GM21423 (cell line): ENCODE data around the gene LASP1NB.
"Not testable (repeated sequence)": the region's sequence is repeated elsewhere in the genome, so short reads cannot be mapped to it uniquely, and the experiment has no call there.

Experiments used
- ATAC-seq: cut with Tn5 transposase; IDR thresholded peaks from one replicate; pipeline ENCODE4 v1.9.1; 2021; ENCODE audit warnings: mild to moderate bottlenecking, moderate library complexity; ENCODE audit not compliant: unreplicated experiment

The LASP1NB gene

DNA sequence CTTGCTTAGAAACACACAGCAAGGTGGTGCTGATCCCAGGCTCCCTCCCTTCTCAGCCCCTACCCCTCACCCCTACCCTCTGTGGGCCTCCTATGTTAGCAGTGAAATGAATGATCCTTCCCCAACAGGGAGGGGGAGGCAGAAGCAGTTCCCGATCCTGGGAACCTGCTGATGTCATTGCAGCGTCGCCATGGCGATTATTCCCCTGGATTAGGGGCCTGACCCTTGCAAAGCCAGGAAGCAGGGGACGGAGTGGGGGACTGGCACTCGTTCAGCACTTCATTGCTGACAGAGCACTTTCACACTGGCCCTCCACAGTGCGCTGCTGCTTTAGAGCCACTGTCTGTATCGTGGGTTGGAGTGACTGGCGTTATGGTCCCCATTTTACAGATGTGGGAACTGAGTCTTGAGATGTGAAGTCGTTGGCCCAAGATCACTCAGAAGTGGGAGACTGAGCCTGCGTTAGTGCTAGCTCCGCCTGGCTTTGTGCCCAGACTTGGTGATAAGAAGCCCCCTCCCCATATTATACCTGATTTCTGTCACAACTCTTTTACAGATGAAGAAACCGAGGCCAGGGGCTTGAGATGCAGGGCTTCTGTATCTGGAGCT, 29.0 kb upstream of the LASP1NB start:
- no peak for ATAC-seq

DNA sequence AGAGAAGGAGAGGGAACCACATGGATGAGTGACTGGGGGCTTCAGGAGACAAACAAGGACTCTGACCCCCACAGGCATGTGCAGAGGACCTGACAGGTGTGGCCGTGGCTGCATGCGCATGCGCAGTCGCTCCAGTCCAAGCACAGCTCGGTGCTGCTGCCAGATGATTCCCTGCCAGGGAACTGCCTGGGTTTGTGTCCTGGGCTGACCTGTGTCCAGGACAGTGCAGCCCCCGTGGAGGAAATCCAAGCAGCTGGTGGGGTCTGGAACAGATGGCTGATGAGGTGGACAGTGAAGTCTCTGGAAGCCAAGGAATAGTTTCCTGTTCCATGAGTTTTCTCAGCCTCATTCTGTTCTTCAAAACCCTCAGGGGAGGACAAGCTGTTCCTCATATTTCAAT, 28.2 kb upstream of the LASP1NB start:
- no peak for ATAC-seq

DNA sequence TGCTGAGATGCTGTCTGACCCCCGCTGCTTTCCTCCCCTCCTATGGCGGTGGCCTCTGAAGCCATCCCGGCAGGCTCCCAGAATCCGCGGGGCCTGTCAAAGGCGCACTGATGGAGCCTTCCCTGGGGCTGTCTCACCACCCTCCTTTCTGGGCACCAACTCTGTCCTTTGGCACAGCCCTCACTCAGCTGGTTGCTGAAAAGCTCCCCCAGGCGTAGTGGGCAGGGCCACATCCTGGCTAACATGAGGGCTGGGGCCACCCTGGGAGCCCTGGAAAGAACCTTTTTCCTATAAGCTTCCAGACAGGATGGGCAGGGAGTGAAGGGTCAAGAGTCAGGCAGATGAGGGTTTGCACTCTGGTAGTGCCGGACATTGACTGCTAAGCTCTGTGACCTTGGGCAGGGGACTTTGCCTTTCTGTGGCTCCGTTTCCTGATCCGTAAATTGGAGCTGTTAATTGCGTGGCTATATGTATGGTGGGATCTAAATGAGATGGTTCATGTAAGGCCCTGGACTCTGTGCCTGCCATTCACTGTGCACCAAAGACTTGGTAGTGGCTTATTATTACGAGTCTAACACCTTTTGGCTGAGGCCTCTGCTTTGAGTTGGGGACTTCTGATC, 27.6 kb upstream of the LASP1NB start:
- peak; percentile 7 for ATAC-seq

DNA sequence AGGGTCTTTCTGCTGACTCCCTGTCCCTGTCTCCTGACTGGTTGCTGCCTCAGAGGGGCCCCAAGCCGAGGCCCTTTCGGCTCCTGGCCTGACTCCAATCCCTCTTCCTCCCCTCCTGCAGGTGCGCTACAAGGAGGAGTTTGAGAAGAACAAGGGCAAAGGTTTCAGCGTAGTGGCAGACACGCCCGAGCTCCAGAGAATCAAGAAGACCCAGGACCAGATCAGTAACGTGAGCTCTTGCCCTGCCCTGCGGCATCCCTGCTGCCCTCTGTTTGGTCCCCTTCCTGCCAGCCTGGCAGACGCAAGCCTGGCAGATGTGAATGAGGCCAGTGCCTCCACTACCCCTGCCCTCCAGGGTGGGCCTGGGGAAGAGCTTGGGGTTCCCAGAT, 27.1 kb upstream of the LASP1NB start:
- peak; percentile 31 for ATAC-seq

DNA sequence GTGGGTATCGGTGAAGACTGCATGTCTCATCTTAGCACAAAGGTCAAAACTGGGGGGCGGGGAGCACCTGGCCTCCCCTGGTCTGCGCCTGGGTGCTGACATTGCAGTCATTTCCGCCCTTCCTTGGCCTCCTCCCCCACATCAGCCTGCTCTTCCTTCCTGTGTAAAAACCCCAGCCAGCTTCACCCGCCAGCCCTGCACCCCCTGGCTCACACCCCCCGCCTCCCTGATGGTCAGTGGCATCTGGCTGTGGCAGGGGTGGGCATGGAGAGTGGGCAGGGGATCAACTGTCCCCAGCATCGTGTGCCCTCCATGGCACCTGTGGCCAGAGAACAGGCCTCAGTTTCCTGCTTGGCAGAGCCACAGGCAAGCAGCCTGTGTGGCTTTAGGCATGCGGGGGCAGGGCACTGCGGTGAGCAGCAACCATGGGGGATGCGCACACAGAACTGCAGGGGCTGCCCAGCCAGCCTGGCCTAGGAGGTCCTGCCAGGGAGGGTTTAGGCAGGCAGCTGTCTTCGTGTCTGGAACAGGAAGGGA, 26.5 kb upstream of the LASP1NB start:
- peak; percentile 79 for ATAC-seq

DNA sequence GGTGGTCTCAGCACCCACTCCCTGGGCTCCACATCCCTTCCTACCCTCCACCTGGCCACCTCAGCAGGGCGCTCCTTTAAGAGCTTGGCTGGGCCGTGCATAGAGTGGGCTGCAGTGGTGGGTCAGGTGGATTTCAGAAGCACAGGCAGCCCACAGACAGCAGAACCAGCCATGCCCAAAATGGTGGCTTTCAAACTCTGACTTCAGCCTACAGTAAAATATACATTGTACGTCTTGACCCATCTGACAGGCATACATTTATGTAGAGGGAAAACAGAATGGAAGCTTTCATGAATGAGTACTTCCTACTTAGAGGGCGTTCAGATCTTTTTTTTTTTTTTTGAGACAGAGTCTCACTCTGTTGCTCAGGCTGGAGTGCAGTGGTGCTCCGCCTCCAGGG, 26.0 kb upstream of the LASP1NB start:
- no peak for ATAC-seq

DNA sequence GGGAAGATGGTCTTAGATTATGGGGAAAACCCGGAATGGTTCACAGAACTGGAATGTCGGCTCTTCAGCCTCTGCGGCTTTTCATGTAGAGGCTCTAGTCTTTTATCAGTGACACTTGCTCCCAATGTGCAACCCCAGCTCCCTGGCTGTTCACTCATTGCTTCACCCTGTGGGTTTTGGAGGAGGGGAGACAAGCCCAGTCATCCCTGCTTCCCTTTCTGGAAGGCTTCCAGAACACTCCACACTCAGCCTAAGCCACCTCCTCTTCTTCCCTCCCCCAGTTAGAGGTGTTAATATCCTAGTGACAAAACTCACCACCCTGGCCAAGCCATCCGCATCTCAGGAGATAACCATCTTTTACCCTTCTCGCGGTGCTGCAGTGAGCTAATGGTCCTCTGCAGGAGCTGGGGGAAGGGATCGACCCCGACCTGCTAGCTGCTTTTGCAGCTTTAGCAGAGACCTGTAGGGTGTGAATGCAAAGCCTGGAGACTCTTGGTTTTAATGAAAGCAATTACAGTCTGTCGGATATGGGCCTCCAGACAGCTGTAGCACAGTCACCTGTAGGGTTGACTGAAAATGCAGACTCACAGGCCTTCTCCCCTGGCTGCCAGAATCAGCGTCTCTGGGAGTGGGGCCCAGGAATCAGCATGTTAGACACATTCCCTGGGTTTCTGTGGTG, 24.3 kb upstream of the LASP1NB start:
- ATAC-seq, result no peak

DNA sequence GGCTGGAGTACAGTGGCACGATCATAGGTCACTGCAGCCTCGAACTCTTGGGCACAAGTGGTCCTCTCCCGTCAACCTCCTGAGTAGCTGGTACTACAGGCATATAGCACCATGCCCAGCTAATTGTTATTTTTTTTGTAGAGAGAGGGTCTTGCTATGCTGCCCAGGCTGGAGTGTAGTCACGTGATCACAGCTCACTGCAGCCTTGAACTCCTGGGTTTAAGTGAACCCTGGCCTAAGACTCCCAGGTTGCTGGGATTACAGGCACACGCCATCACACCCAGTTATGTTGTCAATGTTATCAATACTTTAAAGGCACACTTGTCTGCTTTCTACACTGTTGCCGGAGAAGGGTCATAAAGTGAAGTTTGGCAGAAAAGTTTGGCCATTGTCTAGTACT, 22.0 kb upstream of the LASP1NB start:
- ATAC-seq, result no peak

DNA sequence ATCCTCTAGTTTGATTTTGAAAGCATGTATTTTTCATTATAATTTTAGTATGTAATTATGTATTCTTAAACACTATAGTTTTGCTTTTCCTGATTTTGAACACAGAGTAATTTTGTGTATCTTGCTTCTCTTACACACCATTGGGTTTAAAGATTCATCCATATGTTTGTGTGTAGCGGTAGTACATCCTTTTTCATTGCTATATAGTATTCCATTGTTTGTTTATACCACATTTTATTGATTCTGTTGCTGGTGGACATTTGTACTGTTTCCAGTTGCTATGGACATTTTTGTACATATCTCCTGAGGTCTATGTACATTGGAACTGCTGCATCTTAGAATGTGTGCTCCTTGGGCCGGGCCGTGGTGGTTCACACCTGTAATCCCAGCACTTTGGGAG, 20.5 kb upstream of the LASP1NB start:
- no peak for ATAC-seq

DNA sequence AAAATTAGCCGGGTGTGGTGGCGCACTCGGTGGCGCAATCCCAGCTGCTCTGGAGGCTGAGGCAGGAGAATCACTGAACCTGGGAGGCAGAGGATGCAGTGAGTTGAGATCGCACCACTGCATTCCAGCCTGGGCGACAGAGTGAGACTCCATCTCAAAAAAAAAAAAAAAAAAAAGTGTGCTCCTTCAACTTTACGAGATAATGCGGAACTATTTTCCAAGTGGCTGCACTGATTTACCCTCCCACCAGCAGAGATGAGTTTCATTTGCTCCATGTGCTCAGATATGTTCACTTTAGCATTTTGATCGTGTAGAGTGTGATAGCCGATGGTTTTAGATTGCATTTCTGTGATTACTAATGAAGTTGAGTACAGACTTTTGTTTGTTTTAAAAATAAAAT, 20.0 kb upstream of the LASP1NB start:
- ATAC-seq, result no peak

DNA sequence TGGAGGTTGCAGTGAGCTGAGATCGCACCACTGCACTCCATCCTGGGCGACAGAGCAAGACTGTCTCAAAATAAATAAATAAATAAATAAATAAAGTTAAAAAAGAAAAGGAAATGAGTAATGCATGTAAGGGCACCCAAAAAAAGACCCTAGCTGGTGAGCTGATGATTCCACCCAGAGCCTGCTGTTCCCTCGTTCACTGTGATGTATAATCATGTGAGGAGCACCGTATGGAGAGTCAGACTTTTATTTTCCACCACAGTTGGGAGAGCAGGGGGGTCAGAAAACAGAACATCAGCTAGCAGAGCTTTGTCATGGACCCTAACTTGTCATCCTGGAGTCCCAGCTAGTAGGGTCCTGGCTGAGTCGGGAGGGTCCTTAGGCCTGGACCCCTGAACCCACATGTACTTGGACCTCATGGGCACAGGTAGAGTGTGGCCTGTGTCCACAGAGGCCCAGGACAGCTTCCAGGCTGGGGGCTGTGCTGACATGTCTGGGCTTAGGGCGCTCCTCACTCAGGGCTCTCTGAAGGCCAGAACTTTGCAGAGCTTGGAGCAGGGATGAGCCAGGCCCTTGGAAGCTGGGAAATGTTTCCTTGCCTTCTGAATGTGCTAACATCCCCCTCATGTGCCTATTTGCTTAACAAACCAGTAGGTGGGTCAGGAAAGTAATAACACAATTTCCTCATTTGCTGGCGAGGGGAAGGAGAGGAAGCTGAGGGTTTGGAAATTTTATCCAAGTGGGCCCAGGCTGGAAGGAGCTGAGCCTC, 18.8 kb upstream of the LASP1NB start:
- ATAC-seq, result no peak

DNA sequence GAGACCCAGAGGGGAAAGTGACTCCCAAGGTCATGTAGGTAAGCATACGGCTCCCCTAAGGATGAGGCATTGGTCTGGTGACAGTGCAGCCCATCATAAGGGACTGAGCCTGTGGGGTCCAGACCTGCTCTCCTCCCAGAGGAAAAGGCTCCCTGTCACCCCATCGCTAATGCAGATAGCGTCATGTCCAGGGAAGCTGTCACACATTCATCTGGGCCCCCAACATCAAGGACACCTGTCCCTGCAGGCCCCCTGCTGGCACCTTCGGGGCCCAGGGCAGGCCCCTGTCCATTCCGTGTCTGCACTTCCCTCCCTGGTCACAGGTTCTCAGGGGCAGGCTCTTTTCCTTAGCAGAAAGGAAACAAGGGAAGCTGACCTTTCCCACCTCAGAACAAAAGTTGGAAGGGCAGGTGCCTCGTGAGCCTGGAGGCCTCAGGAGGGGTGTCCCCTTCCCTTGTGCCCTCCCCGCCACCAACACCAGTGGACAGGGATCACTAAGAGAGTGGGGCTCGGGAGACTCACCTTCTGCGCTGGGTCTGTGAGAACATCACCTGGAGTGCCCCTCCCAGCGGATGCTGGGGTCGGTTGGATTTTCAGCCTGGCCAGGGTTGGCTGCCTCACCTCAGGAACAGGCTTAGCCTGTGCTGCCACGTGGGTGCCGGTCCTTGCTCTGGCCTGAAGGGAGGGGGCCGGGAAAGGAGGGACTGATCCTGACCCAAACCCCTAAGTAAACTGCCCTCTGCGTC, 17.3 kb upstream of the LASP1NB start:
- ATAC-seq, result no peak

DNA sequence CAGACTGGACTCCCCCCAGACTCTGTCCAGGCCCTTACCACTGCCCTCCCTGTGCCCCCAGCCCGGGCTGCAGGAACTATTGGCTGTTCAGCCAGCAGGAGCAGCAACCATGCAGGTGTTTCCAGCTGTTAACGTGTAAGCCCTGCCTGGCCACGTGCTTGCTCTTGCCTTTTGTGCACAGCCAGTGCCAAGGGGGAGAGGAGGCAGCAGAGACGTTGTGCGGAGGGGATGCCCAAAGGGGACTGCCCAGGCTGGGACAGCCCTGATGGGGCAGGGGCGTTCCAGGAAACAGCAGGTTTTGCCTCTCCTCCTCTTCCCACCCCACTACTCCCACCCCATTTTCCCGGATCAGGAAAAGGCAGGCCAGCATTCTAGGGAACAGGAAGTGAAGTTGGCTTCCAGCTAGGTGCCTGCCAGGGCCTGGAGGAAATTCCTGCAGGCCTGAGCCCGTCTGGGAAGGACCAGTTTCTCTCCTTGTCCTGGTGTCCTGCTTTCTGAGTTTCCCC, 16.7 kb upstream of the LASP1NB start:
- ATAC-seq, result no peak

DNA sequence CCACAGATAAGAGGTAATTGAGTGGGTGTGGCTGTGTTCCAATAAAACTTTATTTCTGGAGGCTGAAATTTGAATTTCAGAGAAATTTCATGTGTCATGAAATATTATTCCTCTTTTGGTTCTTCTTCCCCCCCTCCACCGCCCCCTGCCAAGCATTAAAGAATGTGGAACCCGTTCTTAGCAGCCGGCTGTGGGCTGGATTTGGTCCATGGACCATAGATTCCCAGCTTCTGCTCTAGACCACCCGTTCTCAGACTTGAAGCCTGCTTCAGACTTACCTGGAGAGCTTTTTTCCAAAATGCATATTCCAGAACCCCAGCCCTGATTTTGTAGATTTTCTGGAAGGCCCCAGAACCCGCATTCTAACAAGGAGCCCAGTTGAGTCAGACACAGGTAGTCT, 15.1 kb upstream of the LASP1NB start:
- ATAC-seq, result no peak

DNA sequence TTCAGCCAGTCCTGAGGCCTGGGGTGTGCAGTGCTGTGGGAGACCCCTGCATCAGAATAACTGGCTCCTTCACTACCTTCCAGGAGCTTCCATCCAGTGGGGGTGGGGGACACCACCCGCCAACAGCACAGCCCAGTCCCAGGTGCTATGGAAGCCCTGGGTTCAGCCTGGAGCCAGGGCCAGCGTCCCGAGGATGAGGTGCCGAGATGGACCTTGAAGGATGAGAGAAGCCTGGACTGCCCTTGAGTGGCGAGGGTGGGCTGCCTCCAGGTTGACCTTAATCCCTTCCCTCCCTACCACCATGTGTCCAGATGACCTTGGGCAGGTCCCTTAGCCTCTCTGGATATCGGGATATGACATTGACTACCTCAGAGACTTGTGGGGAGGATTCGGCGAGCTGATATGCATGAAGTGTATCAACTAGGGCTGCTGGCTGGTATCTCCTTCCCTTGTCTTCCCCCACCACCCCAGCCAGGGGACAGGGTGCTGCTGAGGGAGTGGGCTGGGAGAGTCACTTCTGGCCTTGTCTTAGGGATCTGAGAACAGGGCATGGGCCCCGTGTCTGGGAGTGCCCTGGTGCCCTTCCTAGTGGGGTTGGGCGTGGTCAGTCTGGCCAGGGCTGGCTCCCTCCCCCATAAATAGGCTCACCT, 14.2 kb upstream of the LASP1NB start:
- ATAC-seq, result no peak

DNA sequence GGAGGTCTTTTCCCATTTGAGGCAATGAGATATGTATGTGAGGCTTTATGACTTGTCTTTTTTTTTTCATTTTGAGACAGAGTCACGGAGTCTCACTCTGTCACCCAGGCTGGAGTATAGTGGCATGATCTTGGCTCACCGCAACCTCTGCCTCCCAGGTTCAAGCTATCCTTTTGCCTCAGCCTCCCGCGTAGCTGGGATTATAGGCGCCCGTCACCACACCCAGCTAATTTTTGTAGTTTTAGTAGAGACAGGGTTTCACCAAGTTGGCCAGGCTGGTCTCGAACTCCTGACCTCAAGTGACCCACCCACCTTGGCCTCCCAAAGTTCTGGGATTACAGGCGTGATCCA, 13.7 kb upstream of the LASP1NB start:
- ATAC-seq, result not testable (repeated sequence)

DNA sequence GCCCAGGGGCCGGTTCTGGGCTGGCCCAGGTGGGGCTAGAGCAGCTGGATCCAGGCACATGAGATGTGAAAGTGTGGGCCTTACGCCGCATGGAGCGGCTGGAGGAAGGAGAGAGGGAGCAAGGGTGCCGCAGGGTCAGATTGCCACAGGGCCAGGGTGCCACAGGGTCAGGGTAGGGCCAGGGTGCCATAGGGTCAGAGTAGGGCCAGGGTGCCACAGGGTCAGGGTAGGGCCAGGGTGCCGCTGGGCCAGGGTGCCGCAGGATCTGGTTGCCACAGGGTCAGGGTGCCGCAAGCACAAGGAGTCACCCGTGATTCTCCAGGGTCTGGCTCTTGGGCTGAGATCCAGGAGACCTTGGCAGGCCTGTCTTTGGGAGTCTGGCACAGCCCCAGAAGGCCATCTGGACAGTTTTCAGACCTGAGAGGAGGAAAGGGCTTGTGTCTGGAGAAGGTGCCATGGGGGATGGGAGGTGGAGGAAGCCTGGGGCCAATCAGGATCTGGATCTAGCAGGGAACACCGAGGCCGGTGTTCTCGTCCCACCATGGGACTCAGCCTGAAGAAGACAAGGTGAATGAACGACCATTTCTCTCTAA, 13.1 kb upstream of the LASP1NB start:
- ATAC-seq, result no peak

DNA sequence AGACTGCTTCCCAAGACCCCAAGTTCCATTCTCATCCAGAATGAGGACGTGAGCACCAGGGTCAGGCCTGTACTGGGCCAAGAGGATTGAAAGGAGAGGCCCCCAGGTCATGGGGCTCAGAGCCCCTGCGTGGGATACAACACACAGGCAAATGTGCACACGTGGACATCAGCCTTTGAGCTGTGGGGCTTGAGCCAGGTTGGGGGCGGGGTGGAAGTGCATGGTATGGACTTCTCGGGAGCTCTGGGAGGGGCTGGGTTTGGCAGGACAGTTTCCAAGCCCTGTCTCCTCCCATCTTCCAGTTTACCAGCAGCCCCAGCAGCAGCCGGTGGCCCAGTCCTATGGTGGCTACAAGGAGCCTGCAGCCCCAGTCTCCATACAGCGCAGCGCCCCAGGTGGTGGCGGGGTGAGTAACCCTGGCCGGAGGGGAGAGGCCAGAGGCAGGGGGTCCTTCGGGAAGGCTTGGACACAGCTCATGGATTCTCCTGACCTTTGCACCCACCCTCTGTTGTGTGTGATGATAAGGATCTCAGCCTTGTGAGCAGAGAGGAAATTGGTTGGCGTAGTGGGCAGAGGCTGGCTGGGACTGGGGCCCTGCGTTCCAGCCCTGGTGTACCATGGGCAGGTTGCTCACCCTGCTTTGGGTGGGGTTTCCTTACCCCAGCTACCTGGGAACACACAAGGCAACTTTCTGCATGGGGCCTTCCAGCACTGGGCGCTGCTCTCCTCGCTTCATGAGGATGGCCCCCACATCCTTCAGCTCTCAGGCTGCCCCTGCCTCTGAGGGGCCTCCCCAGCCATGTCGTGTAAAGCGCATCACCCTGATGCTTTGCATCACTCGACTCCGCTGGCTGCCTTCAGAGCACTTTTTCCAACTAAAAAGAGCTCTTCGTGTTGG, 10.4 kb upstream of the LASP1NB start:
- ATAC-seq, result no peak

DNA sequence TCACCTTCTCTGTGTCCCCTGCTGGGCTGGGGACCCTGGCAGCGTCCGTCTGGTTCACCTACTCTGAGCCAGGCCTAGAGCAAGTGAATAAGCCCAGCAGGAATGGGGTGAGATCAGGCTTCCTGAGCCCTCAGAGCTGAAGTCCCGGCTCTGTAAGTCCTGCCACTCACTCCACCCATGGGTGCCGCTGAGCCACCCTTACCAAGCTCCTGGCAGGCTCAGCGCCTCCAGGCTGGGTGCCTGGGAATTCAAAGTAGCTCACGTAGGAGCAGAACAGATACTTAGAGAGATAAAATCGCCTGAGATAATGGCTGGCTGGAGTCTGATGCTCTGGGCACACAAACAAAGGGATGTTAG, 9.8 kb upstream of the LASP1NB start:
- ATAC-seq, result no peak
